ENCODE data around the gene CHRND. TPM values are rescaled to one million over a fixed set of nuclear protein-coding genes. Genes with fewer than 3 reads are reported as not detected.

Gene CHRND
- total and polyA plus RNA-seq, 12 donors: 0.03 to 0.57 (median 0.17) TPM; not detected in 8

DNA sequence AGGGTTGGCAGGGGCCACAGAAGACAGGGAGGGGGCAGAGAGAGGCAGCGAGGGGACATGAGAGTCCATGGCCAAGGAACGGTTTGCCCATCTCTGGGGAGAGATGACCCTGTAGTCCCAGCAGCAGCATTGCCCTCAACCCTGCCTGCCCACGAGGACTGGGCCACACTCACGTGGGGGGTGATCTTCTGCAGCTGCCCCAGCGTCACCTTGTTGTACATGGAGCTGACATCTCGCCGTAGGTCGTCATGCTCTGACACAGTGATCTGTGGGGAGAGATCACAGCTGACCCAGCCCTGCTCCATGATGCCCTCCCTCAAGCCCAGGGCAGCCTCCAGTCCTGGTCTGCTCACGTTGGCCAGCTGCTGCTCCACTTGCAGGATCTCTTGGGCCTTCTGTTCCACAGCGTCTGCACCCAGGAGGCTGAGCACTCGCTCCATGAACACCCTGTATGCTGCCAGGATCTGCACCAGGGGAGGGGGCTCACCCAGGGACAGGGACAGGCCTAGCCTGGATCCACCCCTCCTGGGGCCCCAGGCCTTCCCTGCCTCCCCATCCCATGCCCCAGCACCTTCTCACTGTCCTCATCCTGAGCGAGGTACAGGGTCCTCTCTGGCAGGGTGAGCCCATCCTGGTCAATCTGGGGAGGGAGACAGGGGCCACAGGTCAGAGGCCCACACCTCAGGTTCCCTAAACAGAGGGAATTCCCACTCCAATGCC is 41.2 kb upstream of the CHRND start:
- no peak for ATAC-seq
- DNase-seq: no peak
- Histone ChIP-seq H3K36me3 (no peaks in the 10 kb centered on the region), H3K4me1 (peaks cover 0 to 18% (median 11%) of the 10 kb centered on the region in 9 donors), H3K4me3 (no peak overlapping the region), H3K27ac (no peak overlapping the region), H3K27me3 (peaks cover 25 to 93% (median 75%) of the 10 kb centered on the region in 7 donors), H3K9me3 (no peaks in the 10 kb centered on the region)
- intact Hi-C loops (cut with DNase I): no loop called here
- WGBS, 2 donors: 74 to 84% methylated on average over 12 of the region's 12 CpGs
- no peak for TF ChIP-seq CTCF (IDR thresholded peaks at IDR 0.05)

- Histone ChIP-seq H3K4me3 (no peak overlapping the region), H3K27ac (no peak overlapping the region), H3K36me3 (no peaks in the 10 kb centered on the region), H3K9me3 (no peaks in the 10 kb centered on the region), H3K27me3 (peaks cover 25 to 95% (median 77%) of the 10 kb centered on the region in 7 donors), H3K4me1 (peaks cover 0 to 18% (median 11%) of the 10 kb centered on the region in 9 donors)
- intact Hi-C loops (cut with DNase I): no loop called here
- WGBS, 2 donors: 5 to 9% methylated on average over 22 of the region's 22 CpGs
- no peak for DNase-seq
- ATAC-seq: no peak
- TF ChIP-seq CTCF (IDR thresholded peaks at IDR 0.05): no peak
These were observed 40.6 kb upstream of the CHRND start for GRCh38 chr2:232485348-232485756.

- DNase-seq: no peak
- Histone ChIP-seq H3K9me3 (no peaks in the 10 kb centered on the region), H3K27ac (no peak overlapping the region), H3K4me1 (peaks cover 0 to 18% (median 11%) of the 10 kb centered on the region in 9 donors), H3K4me3 (no peak overlapping the region), H3K27me3 (peaks cover 25 to 93% (median 73%) of the 10 kb centered on the region in 7 donors), H3K36me3 (no peaks in the 10 kb centered on the region)
- intact Hi-C loops (cut with DNase I): no loop called here
- WGBS, 2 donors: 2 to 4% methylated on average over 106 to 111 of the region's 111 CpGs
- no peak for TF ChIP-seq CTCF (IDR thresholded peaks at IDR 0.05)
- no peak for ATAC-seq
These were observed 40.0 kb upstream of the CHRND start for GRCh38 chr2:232485757-232486557.

GRCh38 chr2:232486558-232487384 is 39.2 kb upstream of the CHRND start:
- Histone ChIP-seq H3K36me3 (no peaks in the 10 kb centered on the region), H3K9me3 (no peaks in the 10 kb centered on the region), H3K27ac (no peak overlapping the region), H3K27me3 (peaks cover 25 to 85% (median 71%) of the 10 kb centered on the region in 7 donors), H3K4me1 (peaks cover 0 to 18% (median 11%) of the 10 kb centered on the region in 9 donors), H3K4me3 (peak overlapping the region in 2 of 10 donors; percentile 9 to 17)
- ATAC-seq (no peak), DNase-seq (no peak)
- TF ChIP-seq CTCF (IDR thresholded peaks at IDR 0.05): no peak
- intact Hi-C loops (cut with DNase I): no loop called here
- WGBS, 2 donors: 2 to 3% methylated on average over 74 of the region's 74 CpGs

All from heart right ventricle (tissue), 16 donors.